Measurements from ENCODE around the gene CHST2.
"Not testable (repeated sequence)": the region's sequence is repeated elsewhere in the genome, so short reads cannot be mapped to it uniquely, and the experiment has no call there.

CHST2 gene

GRCh38 chr3:143119009-143119914, at the start of gene CHST2:
CHST2 (plus strand) TSS chr3:143119771; CDS start chr3:143120817, 1,046 bp downstream.
- DNase-seq = peak; percentile 86

- no peak for DNase-seq
Observed at GRCh38 chr3:143070977-143071551, 48.5 kb upstream of the CHST2 start.

GRCh38 chr3:143071776-143072175, 47.8 kb upstream of the CHST2 start:
- no peak for DNase-seq

- not testable (repeated sequence) for DNase-seq
Observed at GRCh38 chr3:143072298-143073020, 47.1 kb upstream of the CHST2 start.

- DNase-seq = not testable (repeated sequence)
Observed at GRCh38 chr3:143073541-143073940, 46.0 kb upstream of the CHST2 start.

GRCh38 chr3:143073983-143074382, 45.6 kb upstream of the CHST2 start:
- DNase-seq = not testable (repeated sequence)

- no peak for DNase-seq
Observed at GRCh38 chr3:143078883-143079282, 40.7 kb upstream of the CHST2 start.

GRCh38 chr3:143080196-143080595, 39.4 kb upstream of the CHST2 start:
- no peak for DNase-seq

- DNase-seq = no peak
Observed at GRCh38 chr3:143081365-143081764, 38.2 kb upstream of the CHST2 start.

- DNase-seq = no peak
Observed at GRCh38 chr3:143081844-143082778, 37.5 kb upstream of the CHST2 start.

- no peak for DNase-seq
Observed at GRCh38 chr3:143083781-143084180, 35.8 kb upstream of the CHST2 start.

- peak; percentile 57 for DNase-seq
Observed at GRCh38 chr3:143084856-143085731, 34.5 kb upstream of the CHST2 start.

GRCh38 chr3:143088835-143089234, 30.7 kb upstream of the CHST2 start:
- no peak for DNase-seq

GRCh38 chr3:143089965-143090364, 29.6 kb upstream of the CHST2 start:
- no peak for DNase-seq

GRCh38 chr3:143090486-143090885, 29.1 kb upstream of the CHST2 start:
- DNase-seq = peak; percentile 60

- DNase-seq = no peak
Observed at GRCh38 chr3:143090976-143091837, 28.4 kb upstream of the CHST2 start.

GRCh38 chr3:143092191-143092590, 27.4 kb upstream of the CHST2 start:
- no peak for DNase-seq

- DNase-seq = no peak
Observed at GRCh38 chr3:143095813-143096212, 23.8 kb upstream of the CHST2 start.

- DNase-seq = no peak
Observed at GRCh38 chr3:143098032-143098764, 21.4 kb upstream of the CHST2 start.

- no peak for DNase-seq
Observed at GRCh38 chr3:143099210-143099609, 20.4 kb upstream of the CHST2 start.

Measured in femur (tissue), 1 donor.